ENCODE data around the gene GOLPH3L. TPM values are rescaled to one million over a fixed set of nuclear protein-coding genes. Genes with fewer than 3 reads are reported as not detected.

The GOLPH3L gene
- total and polyA plus RNA-seq, 2 of the 13 experiments (the other 11 are each of a cell fraction or from before 2014, with no cell fraction given) = 8.2 to 12.8 TPM

DNA sequence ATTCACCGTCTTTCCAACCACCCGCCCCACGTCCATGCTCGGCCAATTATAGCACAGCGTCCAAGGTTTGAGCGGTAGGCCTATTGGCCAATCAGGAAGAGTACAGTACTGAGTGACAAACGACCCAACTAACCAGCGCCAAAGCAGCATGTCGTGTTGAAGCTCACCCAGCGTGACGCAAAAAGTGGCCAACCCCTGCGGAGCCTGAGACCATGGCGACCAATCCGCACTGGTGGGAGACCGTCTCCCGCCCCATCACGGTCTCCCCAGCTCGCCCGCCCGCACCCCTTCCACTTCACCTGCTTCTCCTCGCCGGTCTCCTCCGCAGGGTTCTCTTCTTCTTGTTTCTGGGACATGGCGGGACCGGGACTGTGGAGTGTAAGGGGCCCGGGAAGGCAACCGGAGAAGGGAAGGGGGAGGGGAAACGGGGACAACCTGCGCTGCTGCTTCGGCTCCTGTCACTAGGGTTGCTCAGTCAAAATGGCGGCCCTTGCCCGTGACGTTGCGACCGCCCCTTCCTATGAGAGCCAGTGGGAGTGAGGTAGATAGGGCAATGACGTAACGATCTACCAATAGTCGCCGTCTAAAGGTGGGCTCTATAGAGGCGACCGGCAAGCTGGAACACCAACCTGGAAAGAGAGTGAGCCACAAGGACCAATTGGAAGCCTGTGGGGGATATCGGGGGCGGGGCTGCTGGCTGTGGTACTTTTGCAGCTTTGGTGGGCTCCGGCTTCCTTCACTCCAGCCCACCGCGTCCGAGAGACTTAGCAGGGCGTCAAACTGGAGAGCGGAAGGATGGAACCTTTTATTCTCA is 67.6 kb downstream of the GOLPH3L start, which contains the start of gene ENSA (continued):
- TF ChIP-seq, protein P1, sequence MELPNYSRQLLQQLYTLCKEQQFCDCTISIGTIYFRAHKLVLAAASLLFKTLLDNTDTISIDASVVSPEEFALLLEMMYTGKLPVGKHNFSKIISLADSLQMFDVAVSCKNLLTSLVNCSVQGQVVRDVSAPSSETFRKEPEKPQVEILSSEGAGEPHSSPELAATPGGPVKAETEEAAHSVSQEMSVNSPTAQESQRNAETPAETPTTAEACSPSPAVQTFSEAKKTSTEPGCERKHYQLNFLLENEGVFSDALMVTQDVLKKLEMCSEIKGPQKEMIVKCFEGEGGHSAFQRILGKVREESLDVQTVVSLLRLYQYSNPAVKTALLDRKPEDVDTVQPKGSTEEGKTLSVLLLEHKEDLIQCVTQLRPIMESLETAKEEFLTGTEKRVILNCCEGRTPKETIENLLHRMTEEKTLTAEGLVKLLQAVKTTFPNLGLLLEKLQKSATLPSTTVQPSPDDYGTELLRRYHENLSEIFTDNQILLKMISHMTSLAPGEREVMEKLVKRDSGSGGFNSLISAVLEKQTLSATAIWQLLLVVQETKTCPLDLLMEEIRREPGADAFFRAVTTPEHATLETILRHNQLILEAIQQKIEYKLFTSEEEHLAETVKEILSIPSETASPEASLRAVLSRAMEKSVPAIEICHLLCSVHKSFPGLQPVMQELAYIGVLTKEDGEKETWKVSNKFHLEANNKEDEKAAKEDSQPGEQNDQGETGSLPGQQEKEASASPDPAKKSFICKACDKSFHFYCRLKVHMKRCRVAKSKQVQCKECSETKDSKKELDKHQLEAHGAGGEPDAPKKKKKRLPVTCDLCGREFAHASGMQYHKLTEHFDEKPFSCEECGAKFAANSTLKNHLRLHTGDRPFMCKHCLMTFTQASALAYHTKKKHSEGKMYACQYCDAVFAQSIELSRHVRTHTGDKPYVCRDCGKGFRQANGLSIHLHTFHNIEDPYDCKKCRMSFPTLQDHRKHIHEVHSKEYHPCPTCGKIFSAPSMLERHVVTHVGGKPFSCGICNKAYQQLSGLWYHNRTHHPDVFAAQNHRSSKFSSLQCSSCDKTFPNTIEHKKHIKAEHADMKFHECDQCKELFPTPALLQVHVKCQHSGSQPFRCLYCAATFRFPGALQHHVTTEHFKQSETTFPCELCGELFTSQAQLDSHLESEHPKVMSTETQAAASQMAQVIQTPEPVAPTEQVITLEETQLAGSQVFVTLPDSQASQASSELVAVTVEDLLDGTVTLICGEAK (IDR thresholded peaks at IDR 0.05) = no peak
- TF ChIP-seq, protein P1 (CRISPR knock-in tag; IDR thresholded peaks at IDR 0.05) = peak; percentile 65
- TF ChIP-seq KLF16 (CRISPR knock-in tag; IDR thresholded peaks at IDR 0.05) (peak in 1 of 2 experiments; percentile 69; a peak in 1 of 4 replicates), ZFX (CRISPR knock-in tag; IDR thresholded peaks at IDR 0.05; ENCODE audit: low read depth) (peak; percentile 73), ZZZ3 (CRISPR knock-in tag; IDR thresholded peaks at IDR 0.05; ENCODE audit: borderline replicate concordance) (no peak), TP53 (CRISPR knock-in tag; conservative IDR thresholded peaks at IDR 0.05) (no peak), SMYD3 (CRISPR knock-in tag; IDR thresholded peaks at IDR 0.05) (no peak), ZKSCAN1 (IDR thresholded peaks at IDR 0.05; ENCODE audit: low read length) (no peak), PHF5A (CRISPR knock-in tag; IDR thresholded peaks at IDR 0.05; ENCODE audit: low read depth, unreplicated experiment) (no peak)
- TF ChIP-seq, protein P2, sequence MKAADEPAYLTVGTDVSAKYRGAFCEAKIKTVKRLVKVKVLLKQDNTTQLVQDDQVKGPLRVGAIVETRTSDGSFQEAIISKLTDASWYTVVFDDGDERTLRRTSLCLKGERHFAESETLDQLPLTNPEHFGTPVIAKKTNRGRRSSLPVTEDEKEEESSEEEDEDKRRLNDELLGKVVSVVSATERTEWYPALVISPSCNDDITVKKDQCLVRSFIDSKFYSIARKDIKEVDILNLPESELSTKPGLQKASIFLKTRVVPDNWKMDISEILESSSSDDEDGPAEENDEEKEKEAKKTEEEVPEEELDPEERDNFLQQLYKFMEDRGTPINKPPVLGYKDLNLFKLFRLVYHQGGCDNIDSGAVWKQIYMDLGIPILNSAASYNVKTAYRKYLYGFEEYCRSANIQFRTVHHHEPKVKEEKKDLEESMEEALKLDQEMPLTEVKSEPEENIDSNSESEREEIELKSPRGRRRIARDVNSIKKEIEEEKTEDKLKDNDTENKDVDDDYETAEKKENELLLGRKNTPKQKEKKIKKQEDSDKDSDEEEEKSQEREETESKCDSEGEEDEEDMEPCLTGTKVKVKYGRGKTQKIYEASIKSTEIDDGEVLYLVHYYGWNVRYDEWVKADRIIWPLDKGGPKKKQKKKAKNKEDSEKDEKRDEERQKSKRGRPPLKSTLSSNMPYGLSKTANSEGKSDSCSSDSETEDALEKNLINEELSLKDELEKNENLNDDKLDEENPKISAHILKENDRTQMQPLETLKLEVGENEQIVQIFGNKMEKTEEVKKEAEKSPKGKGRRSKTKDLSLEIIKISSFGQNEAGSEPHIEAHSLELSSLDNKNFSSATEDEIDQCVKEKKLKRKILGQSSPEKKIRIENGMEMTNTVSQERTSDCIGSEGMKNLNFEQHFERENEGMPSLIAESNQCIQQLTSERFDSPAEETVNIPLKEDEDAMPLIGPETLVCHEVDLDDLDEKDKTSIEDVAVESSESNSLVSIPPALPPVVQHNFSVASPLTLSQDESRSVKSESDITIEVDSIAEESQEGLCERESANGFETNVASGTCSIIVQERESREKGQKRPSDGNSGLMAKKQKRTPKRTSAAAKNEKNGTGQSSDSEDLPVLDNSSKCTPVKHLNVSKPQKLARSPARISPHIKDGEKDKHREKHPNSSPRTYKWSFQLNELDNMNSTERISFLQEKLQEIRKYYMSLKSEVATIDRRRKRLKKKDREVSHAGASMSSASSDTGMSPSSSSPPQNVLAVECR (CRISPR knock-in tag; IDR thresholded peaks at IDR 0.05; ENCODE audit: borderline replicate concordance) = peak; percentile 84
- TF ChIP-seq, protein P3, sequence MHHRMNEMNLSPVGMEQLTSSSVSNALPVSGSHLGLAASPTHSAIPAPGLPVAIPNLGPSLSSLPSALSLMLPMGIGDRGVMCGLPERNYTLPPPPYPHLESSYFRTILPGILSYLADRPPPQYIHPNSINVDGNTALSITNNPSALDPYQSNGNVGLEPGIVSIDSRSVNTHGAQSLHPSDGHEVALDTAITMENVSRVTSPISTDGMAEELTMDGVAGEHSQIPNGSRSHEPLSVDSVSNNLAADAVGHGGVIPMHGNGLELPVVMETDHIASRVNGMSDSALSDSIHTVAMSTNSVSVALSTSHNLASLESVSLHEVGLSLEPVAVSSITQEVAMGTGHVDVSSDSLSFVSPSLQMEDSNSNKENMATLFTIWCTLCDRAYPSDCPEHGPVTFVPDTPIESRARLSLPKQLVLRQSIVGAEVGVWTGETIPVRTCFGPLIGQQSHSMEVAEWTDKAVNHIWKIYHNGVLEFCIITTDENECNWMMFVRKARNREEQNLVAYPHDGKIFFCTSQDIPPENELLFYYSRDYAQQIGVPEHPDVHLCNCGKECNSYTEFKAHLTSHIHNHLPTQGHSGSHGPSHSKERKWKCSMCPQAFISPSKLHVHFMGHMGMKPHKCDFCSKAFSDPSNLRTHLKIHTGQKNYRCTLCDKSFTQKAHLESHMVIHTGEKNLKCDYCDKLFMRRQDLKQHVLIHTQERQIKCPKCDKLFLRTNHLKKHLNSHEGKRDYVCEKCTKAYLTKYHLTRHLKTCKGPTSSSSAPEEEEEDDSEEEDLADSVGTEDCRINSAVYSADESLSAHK (CRISPR knock-in tag; IDR thresholded peaks at IDR 0.05; ENCODE audit: borderline replicate concordance) = no peak
